HG02610 (cell line): ENCODE data around the gene ZNF345.

Experiments
- ATAC-seq: cut with Tn5 transposase; IDR thresholded peaks from one replicate; pipeline ENCODE4 v1.9.1; 2021; ENCODE audit warnings: mild to moderate bottlenecking, moderate library complexity; ENCODE audit not compliant: unreplicated experiment

Gene ZNF345

GRCh38 chr19:36916991-36917390 lies 66.3 kb downstream of the ZNF345 start:
- ATAC-seq, result no peak

GRCh38 chr19:36918090-36918489 lies 67.4 kb downstream of the ZNF345 start:
- no peak for ATAC-seq
